Glutamatergic neuron (in vitro differentiated cells): ENCODE data around the gene CPHXL. TPM values are rescaled to one million over a fixed set of nuclear protein-coding genes. Genes with fewer than 3 reads are reported as not detected.

ENCODE experiments used
- DNase-seq: peaks from one replicate; pipeline ENCODE4 v3.0.0; 2022
- H3K27ac Mint-ChIP-seq: one replicate; pipeline ENCODE4 v1.8.0; 2020; ENCODE audit warnings: mild to moderate bottlenecking, mixed read lengths, inconsistent platforms; ENCODE audit not compliant: unreplicated experiment
- H3K27me3 Mint-ChIP-seq: one replicate; pipeline ENCODE4 v1.8.0; 2020; ENCODE audit warnings: mild to moderate bottlenecking, moderate library complexity, mixed read lengths, inconsistent platforms; ENCODE audit not compliant: unreplicated experiment
- H3K36me3 Mint-ChIP-seq: one replicate; pipeline ENCODE4 v1.8.0; 2020; ENCODE audit warnings: mild to moderate bottlenecking, mixed read lengths, inconsistent platforms; ENCODE audit not compliant: unreplicated experiment
- H3K4me1 Mint-ChIP-seq: one replicate; pipeline ENCODE4 v1.8.0; 2020; ENCODE audit warnings: mild to moderate bottlenecking, low read depth, mixed read lengths, inconsistent platforms; ENCODE audit not compliant: unreplicated experiment
- H3K4me3 Mint-ChIP-seq: one replicate; pipeline ENCODE4 v1.8.0; 2020; ENCODE audit warnings: mild to moderate bottlenecking, mixed read lengths, inconsistent platforms; ENCODE audit not compliant: unreplicated experiment
- H3K9me3 Mint-ChIP-seq: one replicate; pipeline ENCODE4 v1.8.0; 2020; ENCODE audit warnings: mild to moderate bottlenecking, moderate library complexity, mixed read lengths, inconsistent platforms; ENCODE audit not compliant: unreplicated experiment
- CTCF ChIP-seq: fragments of 200-600 bp; sonication (generic); IDR thresholded peaks from one replicate; pipeline ENCODE4 v1.5.0; 2021; ENCODE audit not compliant: partially characterized antibody, unreplicated experiment
- total RNA-seq: library from RNA; stranded (reverse); fragmentation: NEBNext Ultra II Directional; extraction: Animal tissue kit (Norgen Biotek cat#: 25700); gene quantifications from one replicate; pipeline ENCODE4 v1.2.1, GENCODE V29; 2021; ENCODE audit not compliant: unreplicated experiment

CPHXL gene
- total RNA-seq, 1 donor from 2014 or later: not detected

GRCh38 chr16:75750528-75750927 is 24.2 kb upstream of the CPHXL start:
- H3K27ac Mint-ChIP-seq: no peak overlapping the region
- H3K27me3 Mint-ChIP-seq: peaks cover 3% of the 10 kb centered on the region
- no peak overlapping the region for H3K4me3 Mint-ChIP-seq
- no peak for DNase-seq
- no peak for TF ChIP-seq CTCF
- no peaks in the 10 kb centered on the region for H3K4me1 Mint-ChIP-seq
- H3K36me3 Mint-ChIP-seq: peaks cover 14% of the 10 kb centered on the region
- H3K9me3 Mint-ChIP-seq: no peaks in the 10 kb centered on the region

GRCh38 chr16:75746359-75746758 is 20.1 kb upstream of the CPHXL start:
- Mint-ChIP-seq H3K4me3 (no peak overlapping the region), H3K9me3 (peaks cover 4% of the 10 kb centered on the region), H3K27me3 (no peaks in the 10 kb centered on the region), H3K27ac (no peak overlapping the region), H3K36me3 (peaks cover 15% of the 10 kb centered on the region), H3K4me1 (no peaks in the 10 kb centered on the region)
- DNase-seq: no peak
- no peak for TF ChIP-seq CTCF

DNA sequence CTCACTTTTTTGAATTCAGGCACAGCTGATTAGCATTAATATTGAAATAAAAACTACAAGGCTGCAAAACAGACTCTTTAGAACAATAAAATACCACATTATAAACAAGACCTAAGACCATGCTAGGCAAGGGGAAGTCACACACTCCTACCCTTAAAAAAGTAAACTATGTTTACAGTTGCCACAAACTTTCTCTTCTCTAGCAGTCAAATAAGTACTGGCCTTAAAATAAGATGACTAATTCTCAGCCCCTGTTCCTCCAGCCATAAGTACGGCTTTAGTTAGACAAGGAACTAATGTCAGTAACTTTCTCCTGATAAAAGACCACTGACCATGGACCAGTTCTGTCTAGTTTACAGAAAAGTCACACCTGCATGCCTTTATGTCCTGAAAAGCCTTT is 19.5 kb upstream of the CPHXL start:
- no peak overlapping the region for H3K27ac Mint-ChIP-seq
- no peak for TF ChIP-seq CTCF
- H3K4me1 Mint-ChIP-seq: no peaks in the 10 kb centered on the region
- no peak overlapping the region for H3K4me3 Mint-ChIP-seq
- no peaks in the 10 kb centered on the region for H3K27me3 Mint-ChIP-seq
- peaks cover 4% of the 10 kb centered on the region for H3K9me3 Mint-ChIP-seq
- no peak for DNase-seq
- H3K36me3 Mint-ChIP-seq: peaks cover 15% of the 10 kb centered on the region

DNA sequence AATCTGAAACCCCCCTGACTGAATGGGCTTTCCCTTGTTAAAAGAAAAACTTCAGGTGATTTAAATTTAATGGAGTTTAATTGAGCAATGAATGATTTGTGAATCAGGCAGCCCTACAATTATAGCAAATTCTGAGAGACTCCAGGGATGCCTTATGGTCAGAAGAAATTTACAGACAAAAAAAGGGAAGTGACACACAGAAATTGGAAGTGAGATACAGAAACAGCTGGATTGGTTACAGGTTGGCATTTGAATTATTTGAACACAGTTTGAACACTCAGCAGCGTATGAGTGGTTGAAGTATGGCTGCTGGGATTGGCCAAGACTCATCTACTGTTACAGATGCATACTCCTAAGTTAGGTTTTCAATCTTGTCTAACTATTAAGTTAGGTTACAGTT is 19.0 kb upstream of the CPHXL start:
- Mint-ChIP-seq H3K27me3 (no peaks in the 10 kb centered on the region), H3K9me3 (peaks cover 4% of the 10 kb centered on the region), H3K27ac (no peak overlapping the region), H3K36me3 (peaks cover 15% of the 10 kb centered on the region), H3K4me1 (no peaks in the 10 kb centered on the region), H3K4me3 (no peak overlapping the region)
- no peak for DNase-seq
- no peak for TF ChIP-seq CTCF

GRCh38 chr16:75742424-75743047 is 16.2 kb upstream of the CPHXL start:
- Mint-ChIP-seq H3K27ac (no peak overlapping the region), H3K4me3 (no peak overlapping the region), H3K4me1 (no peaks in the 10 kb centered on the region), H3K27me3 (no peaks in the 10 kb centered on the region), H3K9me3 (peaks cover 6% of the 10 kb centered on the region), H3K36me3 (peaks cover 9% of the 10 kb centered on the region)
- no peak for DNase-seq
- TF ChIP-seq CTCF: no peak
